GM19324 (cell line): ENCODE data around the gene ZNF627.
"Not testable (repeated sequence)": the region's sequence is repeated elsewhere in the genome, so short reads cannot be mapped to it uniquely, and the experiment has no call there.

Experiments used
- ATAC-seq: cut with Tn5 transposase; IDR thresholded peaks from one replicate; pipeline ENCODE4 v1.9.1; 2021; ENCODE audit warnings: mild to moderate bottlenecking, moderate library complexity; ENCODE audit not compliant: unreplicated experiment, low FRiP score

Gene ZNF627

GRCh38 chr19:11597202-11598102, at the start of gene ZNF627:
ZNF627 (plus strand) TSS chr19:11597483; CDS start chr19:11597628, 145 bp downstream.
- peak; percentile 98 for ATAC-seq

GRCh38 chr19:11547929-11548700, 49.2 kb upstream of the ZNF627 start:
- no peak for ATAC-seq

- ATAC-seq: no peak
Observed at GRCh38 chr19:11549386-11549953, 47.8 kb upstream of the ZNF627 start.

- no peak for ATAC-seq
Observed at GRCh38 chr19:11550265-11550664, 47.0 kb upstream of the ZNF627 start.

- no peak for ATAC-seq
Observed at GRCh38 chr19:11551603-11552235, 45.6 kb upstream of the ZNF627 start.

GRCh38 chr19:11552666-11553372, 44.5 kb upstream of the ZNF627 start:
- ATAC-seq: no peak

- no peak for ATAC-seq
Observed at GRCh38 chr19:11554160-11554559, 43.1 kb upstream of the ZNF627 start.

GRCh38 chr19:11555246-11555645, 42.0 kb upstream of the ZNF627 start:
- no peak for ATAC-seq

- no peak for ATAC-seq
Observed at GRCh38 chr19:11556634-11557420, 40.5 kb upstream of the ZNF627 start.

- ATAC-seq: peak; percentile 79
Observed at GRCh38 chr19:11558881-11559828, 38.1 kb upstream of the ZNF627 start, which contains the start of gene ELOF1. ELOF1 (minus strand) TSS chr19:11559230; CDS start chr19:11554347, 4,883 bp downstream.

- no peak for ATAC-seq
Observed at GRCh38 chr19:11560404-11561051, 36.8 kb upstream of the ZNF627 start.

GRCh38 chr19:11563532-11563931, 33.8 kb upstream of the ZNF627 start:
- no peak for ATAC-seq

GRCh38 chr19:11564082-11564807, 33.0 kb upstream of the ZNF627 start:
- not testable (repeated sequence) for ATAC-seq

- ATAC-seq: not testable (repeated sequence)
Observed at GRCh38 chr19:11565649-11565980, 31.7 kb upstream of the ZNF627 start.

- ATAC-seq: no peak
Observed at GRCh38 chr19:11566164-11566563, 31.1 kb upstream of the ZNF627 start.

GRCh38 chr19:11570039-11570462, 27.2 kb upstream of the ZNF627 start:
- no peak for ATAC-seq

- not testable (repeated sequence) for ATAC-seq
Observed at GRCh38 chr19:11573354-11573753, 23.9 kb upstream of the ZNF627 start.
